ENCODE results near the gene OSBPL6. TPM values are rescaled to one million over a fixed set of nuclear protein-coding genes. Genes with fewer than 3 reads are reported as not detected.
A peak's percentile ranks its signal among the peaks of the same experiment; 100 is the strongest.

The OSBPL6 gene
- total and polyA plus RNA-seq, 9 of the 15 experiments (the other 6 are each of a cell fraction or from before 2014, with no cell fraction given) = 3.4 to 12.7 (median 9.3) TPM

DNA sequence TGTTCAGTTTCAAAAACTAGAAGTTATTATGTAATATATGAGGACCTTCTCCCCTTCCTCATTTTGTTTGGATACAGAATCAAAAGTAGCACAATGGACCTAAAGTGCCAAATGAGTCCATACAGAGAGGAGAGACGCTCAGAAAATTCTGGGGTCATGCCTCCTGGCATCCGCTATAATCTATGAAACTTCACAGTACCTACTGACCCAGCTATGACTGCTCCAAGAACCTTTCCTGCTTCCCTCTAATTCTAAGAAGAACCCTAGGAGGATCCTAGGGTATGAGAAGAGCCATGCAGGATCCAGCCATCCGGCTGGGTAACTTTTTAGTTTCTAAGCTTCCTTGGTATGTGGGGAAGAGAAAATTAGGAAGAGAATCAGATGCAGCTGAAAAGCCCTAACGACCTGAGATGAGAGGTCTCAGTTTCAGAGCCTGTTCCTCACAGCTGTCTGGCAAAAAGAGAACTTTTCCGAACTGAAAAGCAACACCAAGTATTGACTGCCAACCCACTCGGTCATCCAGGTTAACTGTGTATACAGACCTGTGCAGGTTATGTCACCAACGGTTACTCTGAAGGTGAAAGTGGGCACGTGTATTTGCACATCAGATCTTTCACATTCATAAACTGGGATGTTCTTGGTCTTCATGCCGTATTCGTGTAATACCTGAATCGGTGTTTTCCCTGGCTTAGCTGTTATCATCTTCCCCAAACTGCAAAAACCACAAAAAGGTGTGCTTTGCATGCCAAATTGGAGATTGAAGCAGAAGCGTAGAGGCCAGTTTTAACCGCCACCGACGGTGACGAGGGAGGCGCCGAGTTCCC, 255.6 kb downstream of the OSBPL6 start (continued):
- TF ChIP-seq, protein P1, sequence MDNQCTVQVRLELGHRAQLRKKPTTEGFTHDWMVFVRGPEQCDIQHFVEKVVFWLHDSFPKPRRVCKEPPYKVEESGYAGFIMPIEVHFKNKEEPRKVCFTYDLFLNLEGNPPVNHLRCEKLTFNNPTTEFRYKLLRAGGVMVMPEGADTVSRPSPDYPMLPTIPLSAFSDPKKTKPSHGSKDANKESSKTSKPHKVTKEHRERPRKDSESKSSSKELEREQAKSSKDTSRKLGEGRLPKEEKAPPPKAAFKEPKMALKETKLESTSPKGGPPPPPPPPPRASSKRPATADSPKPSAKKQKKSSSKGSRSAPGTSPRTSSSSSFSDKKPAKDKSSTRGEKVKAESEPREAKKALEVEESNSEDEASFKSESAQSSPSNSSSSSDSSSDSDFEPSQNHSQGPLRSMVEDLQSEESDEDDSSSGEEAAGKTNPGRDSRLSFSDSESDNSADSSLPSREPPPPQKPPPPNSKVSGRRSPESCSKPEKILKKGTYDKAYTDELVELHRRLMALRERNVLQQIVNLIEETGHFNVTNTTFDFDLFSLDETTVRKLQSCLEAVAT (IDR thresholded peaks at IDR 0.05) = no peak
- TF ChIP-seq, protein P2, sequence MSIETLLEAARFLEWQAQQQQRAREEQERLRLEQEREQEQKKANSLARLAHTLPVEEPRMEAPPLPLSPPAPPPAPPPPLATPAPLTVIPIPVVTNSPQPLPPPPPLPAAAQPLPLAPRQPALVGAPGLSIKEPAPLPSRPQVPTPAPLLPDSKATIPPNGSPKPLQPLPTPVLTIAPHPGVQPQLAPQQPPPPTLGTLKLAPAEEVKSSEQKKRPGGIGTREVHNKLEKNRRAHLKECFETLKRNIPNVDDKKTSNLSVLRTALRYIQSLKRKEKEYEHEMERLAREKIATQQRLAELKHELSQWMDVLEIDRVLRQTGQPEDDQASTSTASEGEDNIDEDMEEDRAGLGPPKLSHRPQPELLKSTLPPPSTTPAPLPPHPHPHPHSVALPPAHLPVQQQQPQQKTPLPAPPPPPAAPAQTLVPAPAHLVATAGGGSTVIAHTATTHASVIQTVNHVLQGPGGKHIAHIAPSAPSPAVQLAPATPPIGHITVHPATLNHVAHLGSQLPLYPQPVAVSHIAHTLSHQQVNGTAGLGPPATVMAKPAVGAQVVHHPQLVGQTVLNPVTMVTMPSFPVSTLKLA (conservative IDR thresholded peaks at IDR 0.05) = peak in 1 of 2 experiments; percentile 33; a peak in 2 of 4 replicates
- TF ChIP-seq ZNF12 (CRISPR knock-in tag; IDR thresholded peaks at IDR 0.05) = 0 out of 2 replicates have a peak, but pooled peaks have one; percentile 5
- TF ChIP-seq BHLHE40 (IDR thresholded peaks at IDR 0.05; ENCODE audit: low read length) = no peak
- no peak for TF ChIP-seq ELF2 (CRISPR knock-in tag; IDR thresholded peaks at IDR 0.05)
- no peak for TF ChIP-seq SUPT5H (IDR thresholded peaks at IDR 0.05)
- TF ChIP-seq, protein P3, sequence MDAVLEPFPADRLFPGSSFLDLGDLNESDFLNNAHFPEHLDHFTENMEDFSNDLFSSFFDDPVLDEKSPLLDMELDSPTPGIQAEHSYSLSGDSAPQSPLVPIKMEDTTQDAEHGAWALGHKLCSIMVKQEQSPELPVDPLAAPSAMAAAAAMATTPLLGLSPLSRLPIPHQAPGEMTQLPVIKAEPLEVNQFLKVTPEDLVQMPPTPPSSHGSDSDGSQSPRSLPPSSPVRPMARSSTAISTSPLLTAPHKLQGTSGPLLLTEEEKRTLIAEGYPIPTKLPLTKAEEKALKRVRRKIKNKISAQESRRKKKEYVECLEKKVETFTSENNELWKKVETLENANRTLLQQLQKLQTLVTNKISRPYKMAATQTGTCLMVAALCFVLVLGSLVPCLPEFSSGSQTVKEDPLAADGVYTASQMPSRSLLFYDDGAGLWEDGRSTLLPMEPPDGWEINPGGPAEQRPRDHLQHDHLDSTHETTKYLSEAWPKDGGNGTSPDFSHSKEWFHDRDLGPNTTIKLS (IDR thresholded peaks at IDR 0.05; ENCODE audit: borderline replicate concordance, low read depth) = no peak
- peak; percentile 21; the same call in 1 of the 2 replicates for TF ChIP-seq NFRKB (IDR thresholded peaks at IDR 0.05; ENCODE audit: low read depth)
- peak; percentile 77; the same call in 1 of the 2 replicates for TF ChIP-seq NFATC3 (IDR thresholded peaks at IDR 0.05)
- TF ChIP-seq ARID2 (IDR thresholded peaks at IDR 0.05) = 0 out of 2 replicates have a peak, but pooled peaks have one; percentile 38
- TF ChIP-seq, protein P4, sequence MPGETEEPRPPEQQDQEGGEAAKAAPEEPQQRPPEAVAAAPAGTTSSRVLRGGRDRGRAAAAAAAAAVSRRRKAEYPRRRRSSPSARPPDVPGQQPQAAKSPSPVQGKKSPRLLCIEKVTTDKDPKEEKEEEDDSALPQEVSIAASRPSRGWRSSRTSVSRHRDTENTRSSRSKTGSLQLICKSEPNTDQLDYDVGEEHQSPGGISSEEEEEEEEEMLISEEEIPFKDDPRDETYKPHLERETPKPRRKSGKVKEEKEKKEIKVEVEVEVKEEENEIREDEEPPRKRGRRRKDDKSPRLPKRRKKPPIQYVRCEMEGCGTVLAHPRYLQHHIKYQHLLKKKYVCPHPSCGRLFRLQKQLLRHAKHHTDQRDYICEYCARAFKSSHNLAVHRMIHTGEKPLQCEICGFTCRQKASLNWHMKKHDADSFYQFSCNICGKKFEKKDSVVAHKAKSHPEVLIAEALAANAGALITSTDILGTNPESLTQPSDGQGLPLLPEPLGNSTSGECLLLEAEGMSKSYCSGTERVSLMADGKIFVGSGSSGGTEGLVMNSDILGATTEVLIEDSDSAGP (CRISPR knock-in tag; IDR thresholded peaks at IDR 0.05) = no peak
- TF ChIP-seq NFIX (CRISPR knock-in tag; IDR thresholded peaks at IDR 0.05; ENCODE audit: low read depth) = no peak
- peak in 1 of 2 experiments; percentile 64; a peak in 2 of 4 replicates for TF ChIP-seq HDAC1 (IDR thresholded peaks at IDR 0.05)
- TF ChIP-seq, protein P5, sequence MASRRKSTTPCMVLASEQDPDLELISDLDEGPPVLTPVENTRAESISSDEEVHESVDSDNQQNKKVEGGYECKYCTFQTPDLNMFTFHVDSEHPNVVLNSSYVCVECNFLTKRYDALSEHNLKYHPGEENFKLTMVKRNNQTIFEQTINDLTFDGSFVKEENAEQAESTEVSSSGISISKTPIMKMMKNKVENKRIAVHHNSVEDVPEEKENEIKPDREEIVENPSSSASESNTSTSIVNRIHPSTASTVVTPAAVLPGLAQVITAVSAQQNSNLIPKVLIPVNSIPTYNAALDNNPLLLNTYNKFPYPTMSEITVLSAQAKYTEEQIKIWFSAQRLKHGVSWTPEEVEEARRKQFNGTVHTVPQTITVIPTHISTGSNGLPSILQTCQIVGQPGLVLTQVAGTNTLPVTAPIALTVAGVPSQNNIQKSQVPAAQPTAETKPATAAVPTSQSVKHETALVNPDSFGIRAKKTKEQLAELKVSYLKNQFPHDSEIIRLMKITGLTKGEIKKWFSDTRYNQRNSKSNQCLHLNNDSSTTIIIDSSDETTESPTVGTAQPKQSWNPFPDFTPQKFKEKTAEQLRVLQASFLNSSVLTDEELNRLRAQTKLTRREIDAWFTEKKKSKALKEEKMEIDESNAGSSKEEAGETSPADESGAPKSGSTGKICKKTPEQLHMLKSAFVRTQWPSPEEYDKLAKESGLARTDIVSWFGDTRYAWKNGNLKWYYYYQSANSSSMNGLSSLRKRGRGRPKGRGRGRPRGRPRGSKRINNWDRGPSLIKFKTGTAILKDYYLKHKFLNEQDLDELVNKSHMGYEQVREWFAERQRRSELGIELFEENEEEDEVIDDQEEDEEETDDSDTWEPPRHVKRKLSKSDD (conservative IDR thresholded peaks at IDR 0.05; ENCODE audit: low read length) = no peak
- TF ChIP-seq, protein P6, sequence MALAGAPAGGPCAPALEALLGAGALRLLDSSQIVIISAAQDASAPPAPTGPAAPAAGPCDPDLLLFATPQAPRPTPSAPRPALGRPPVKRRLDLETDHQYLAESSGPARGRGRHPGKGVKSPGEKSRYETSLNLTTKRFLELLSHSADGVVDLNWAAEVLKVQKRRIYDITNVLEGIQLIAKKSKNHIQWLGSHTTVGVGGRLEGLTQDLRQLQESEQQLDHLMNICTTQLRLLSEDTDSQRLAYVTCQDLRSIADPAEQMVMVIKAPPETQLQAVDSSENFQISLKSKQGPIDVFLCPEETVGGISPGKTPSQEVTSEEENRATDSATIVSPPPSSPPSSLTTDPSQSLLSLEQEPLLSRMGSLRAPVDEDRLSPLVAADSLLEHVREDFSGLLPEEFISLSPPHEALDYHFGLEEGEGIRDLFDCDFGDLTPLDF (CRISPR knock-in tag; IDR thresholded peaks at IDR 0.05) = no peak
- peak; percentile 56; the same call in 1 of the 2 replicates for TF ChIP-seq ZNF445 (CRISPR knock-in tag; IDR thresholded peaks at IDR 0.05; ENCODE audit: low read depth)
